ENCODE measurements around the gene POTEG.
"Not testable (repeated sequence)": the region's sequence is repeated elsewhere in the genome, so short reads cannot be mapped to it uniquely, and the experiment has no call there.

Gene POTEG

GRCh38 chr14:19434241-19434640, at the start of gene POTEG:
TSS of gene POTEG (minus strand) at chr14:19434341. CDS start at chr14:19434289, 52 bp downstream.
- DNase-seq = not testable (repeated sequence)

- DNase-seq = not testable (repeated sequence)
Observed at GRCh38 chr14:19482093-19482492, 48.0 kb upstream of the POTEG start.

GRCh38 chr14:19481421-19481820, 47.3 kb upstream of the POTEG start:
- not testable (repeated sequence) for DNase-seq

- DNase-seq = not testable (repeated sequence)
Observed at GRCh38 chr14:19480491-19480890, 46.4 kb upstream of the POTEG start.

- not testable (repeated sequence) for DNase-seq
Observed at GRCh38 chr14:19445761-19446160, 11.6 kb upstream of the POTEG start.

GRCh38 chr14:19439826-19440225, 5.7 kb upstream of the POTEG start:
- not testable (repeated sequence) for DNase-seq

- DNase-seq = not testable (repeated sequence)
Observed at GRCh38 chr14:19439219-19439618, 5.1 kb upstream of the POTEG start.

- DNase-seq = not testable (repeated sequence)
Observed at GRCh38 chr14:19437126-19437443, 2.9 kb upstream of the POTEG start.

- DNase-seq = not testable (repeated sequence)
Observed at GRCh38 chr14:19436311-19437125, 2.4 kb upstream of the POTEG start.

- not testable (repeated sequence) for DNase-seq
Observed at GRCh38 chr14:19435852-19436251, 1.7 kb upstream of the POTEG start.

- not testable (repeated sequence) for DNase-seq
Observed at GRCh38 chr14:19434891-19435290, 750 bp upstream of the POTEG start.

- DNase-seq = not testable (repeated sequence)
Observed at GRCh38 chr14:19433765-19434164, 376 bp downstream of the POTEG start.

GRCh38 chr14:19408519-19408918, 25.6 kb downstream of the POTEG start:
- DNase-seq = not testable (repeated sequence)

- DNase-seq = not testable (repeated sequence)
Observed at GRCh38 chr14:19402097-19402496, 32.0 kb downstream of the POTEG start.

GRCh38 chr14:19394727-19395126, 39.4 kb downstream of the POTEG start:
- not testable (repeated sequence) for DNase-seq

GRCh38 chr14:19390230-19390629, 43.9 kb downstream of the POTEG start:
- DNase-seq = not testable (repeated sequence)

GRCh38 chr14:19388741-19389140, 45.4 kb downstream of the POTEG start:
- DNase-seq = not testable (repeated sequence)

GRCh38 chr14:19386996-19387395, 47.1 kb downstream of the POTEG start:
- not testable (repeated sequence) for DNase-seq

- not testable (repeated sequence) for DNase-seq
Observed at GRCh38 chr14:19386309-19386708, 47.8 kb downstream of the POTEG start.

GRCh38 chr14:19384088-19384781, 49.9 kb downstream of the POTEG start:
- not testable (repeated sequence) for DNase-seq

- DNase-seq = not testable (repeated sequence)
Observed at GRCh38 chr14:19383008-19383584, 51.0 kb downstream of the POTEG start.

- DNase-seq = not testable (repeated sequence)
Observed at GRCh38 chr14:19380137-19380536, 54.0 kb downstream of the POTEG start.

GRCh38 chr14:19374451-19374903, 59.7 kb downstream of the POTEG start:
- DNase-seq = not testable (repeated sequence)
